Activated naive CD8-positive, alpha-beta T cell treated with anti-CD3 and anti-CD28 coated beads for 36 hours (primary cell): ENCODE measurements around the gene CPT2. TPM values are rescaled to one million over a fixed set of nuclear protein-coding genes. Genes with fewer than 3 reads are reported as not detected.

ENCODE experiments used
- DNase-seq: peaks from one replicate; pipeline ENCODE4 v3.0.0; 2021
- H3K27ac Mint-ChIP-seq: one replicate; pipeline ENCODE4 v1.8.0; 2022; ENCODE audit warnings: mild to moderate bottlenecking, moderate library complexity, mixed read lengths
- H3K27me3 Mint-ChIP-seq: one replicate; pipeline ENCODE4 v1.8.0; 2022; ENCODE audit warnings: mild to moderate bottlenecking, mixed read lengths
- H3K36me3 Mint-ChIP-seq: one replicate; pipeline ENCODE4 v1.8.0; 2021; ENCODE audit warnings: mild to moderate bottlenecking, mixed read lengths
- H3K4me1 Mint-ChIP-seq: one replicate; pipeline ENCODE4 v1.8.0; 2021; ENCODE audit warnings: mixed read lengths
- H3K4me3 Mint-ChIP-seq: one replicate; pipeline ENCODE4 v1.8.0; 2022; ENCODE audit warnings: mild to moderate bottlenecking, moderate library complexity, mixed read lengths
- H3K9me3 Mint-ChIP-seq: one replicate; pipeline ENCODE4 v1.8.0; 2022; ENCODE audit warnings: mixed read lengths
- total RNA-seq, 2 experiments: library from RNA; stranded (reverse); gene quantifications; one replicate each; pipeline ENCODE4 v1.2.3, GENCODE V29; 2021

Gene CPT2
- total RNA-seq, 2 experiments from 2014 or later = 21.6 to 24.6 TPM

- Mint-ChIP-seq H3K9me3 (no peaks in the 10 kb centered on the region), H3K27me3 (no peaks in the 10 kb centered on the region), H3K36me3 (peaks cover 3% of the 10 kb centered on the region), H3K4me3 (peak within 1 kb of the TSS; percentile 93), H3K4me1 (peaks cover 22% of the 10 kb centered on the region), H3K27ac (peak within 1 kb of the TSS; percentile 95)
- peak; percentile 96 for DNase-seq
These were observed 23.7 kb downstream of the CPT2 start, which contains the start of gene CZIB for GRCh38 chr1:53220171-53220961. Gene CZIB (minus strand): TSS chr1:53220634. CDS start chr1:53220575, 59 bp downstream.

GRCh38 chr1:53220962-53221286 lies 24.3 kb downstream of the CPT2 start:
- H3K27me3 Mint-ChIP-seq = no peaks in the 10 kb centered on the region
- peaks cover 21% of the 10 kb centered on the region for H3K4me1 Mint-ChIP-seq
- peaks cover 3% of the 10 kb centered on the region for H3K36me3 Mint-ChIP-seq
- peak overlapping the region; percentile 95 for H3K27ac Mint-ChIP-seq
- H3K9me3 Mint-ChIP-seq = no peaks in the 10 kb centered on the region
- no peak for DNase-seq
- peak overlapping the region; percentile 93 for H3K4me3 Mint-ChIP-seq

GRCh38 chr1:53237638-53238037 lies 41.0 kb downstream of the CPT2 start:
- Mint-ChIP-seq H3K27ac (peak overlapping the region; percentile 91), H3K4me1 (peaks cover 22% of the 10 kb centered on the region), H3K36me3 (peaks cover 25% of the 10 kb centered on the region), H3K4me3 (peak overlapping the region; percentile 94), H3K27me3 (no peaks in the 10 kb centered on the region), H3K9me3 (no peaks in the 10 kb centered on the region)
- no peak for DNase-seq

GRCh38 chr1:53238197-53239155 lies 41.9 kb downstream of the CPT2 start, which contains the start of gene MAGOH:
Gene MAGOH (minus strand): TSS chr1:53238518. CDS start chr1:53238448, 70 bp downstream.
- H3K4me1 Mint-ChIP-seq = peaks cover 22% of the 10 kb centered on the region
- no peaks in the 10 kb centered on the region for H3K9me3 Mint-ChIP-seq
- H3K36me3 Mint-ChIP-seq = peaks cover 24% of the 10 kb centered on the region
- peak within 1 kb of the TSS; percentile 94 for H3K4me3 Mint-ChIP-seq
- DNase-seq = peak; percentile 94
- H3K27ac Mint-ChIP-seq = peak within 1 kb of the TSS; percentile 91
- no peaks in the 10 kb centered on the region for H3K27me3 Mint-ChIP-seq

- no peaks in the 10 kb centered on the region for H3K9me3 Mint-ChIP-seq
- peaks cover 11% of the 10 kb centered on the region for H3K36me3 Mint-ChIP-seq
- H3K27me3 Mint-ChIP-seq = no peaks in the 10 kb centered on the region
- no peak overlapping the region for H3K4me3 Mint-ChIP-seq
- H3K4me1 Mint-ChIP-seq = peaks cover 12% of the 10 kb centered on the region
- no peak overlapping the region for H3K27ac Mint-ChIP-seq
- no peak for DNase-seq
These were observed 45.2 kb downstream of the CPT2 start for GRCh38 chr1:53241828-53242227.

- Mint-ChIP-seq H3K27me3 (no peaks in the 10 kb centered on the region), H3K4me3 (no peak overlapping the region), H3K9me3 (no peaks in the 10 kb centered on the region), H3K27ac (no peak overlapping the region), H3K4me1 (peaks cover 10% of the 10 kb centered on the region), H3K36me3 (peaks cover 11% of the 10 kb centered on the region)
- no peak for DNase-seq
These were observed 45.8 kb downstream of the CPT2 start for GRCh38 chr1:53242381-53242780.

GRCh38 chr1:53244141-53244540 lies 47.5 kb downstream of the CPT2 start:
- no peaks in the 10 kb centered on the region for H3K9me3 Mint-ChIP-seq
- no peak for DNase-seq
- H3K4me3 Mint-ChIP-seq = no peak overlapping the region
- H3K4me1 Mint-ChIP-seq = peaks cover under 1% of the 10 kb centered on the region
- H3K36me3 Mint-ChIP-seq = peaks cover 5% of the 10 kb centered on the region
- no peaks in the 10 kb centered on the region for H3K27me3 Mint-ChIP-seq
- H3K27ac Mint-ChIP-seq = no peak overlapping the region

GRCh38 chr1:53246261-53247134 lies 49.9 kb downstream of the CPT2 start:
- no peak for DNase-seq
- H3K4me3 Mint-ChIP-seq = no peak overlapping the region
- peaks cover 18% of the 10 kb centered on the region for H3K36me3 Mint-ChIP-seq
- no peaks in the 10 kb centered on the region for H3K4me1 Mint-ChIP-seq
- no peaks in the 10 kb centered on the region for H3K27me3 Mint-ChIP-seq
- H3K27ac Mint-ChIP-seq = no peak overlapping the region
- H3K9me3 Mint-ChIP-seq = no peaks in the 10 kb centered on the region

GRCh38 chr1:53249706-53250105 lies 53.1 kb downstream of the CPT2 start:
- Mint-ChIP-seq H3K4me3 (no peak overlapping the region), H3K27me3 (no peaks in the 10 kb centered on the region), H3K27ac (no peak overlapping the region), H3K4me1 (no peaks in the 10 kb centered on the region), H3K9me3 (no peaks in the 10 kb centered on the region), H3K36me3 (peaks cover 23% of the 10 kb centered on the region)
- no peak for DNase-seq

- peaks cover 23% of the 10 kb centered on the region for H3K36me3 Mint-ChIP-seq
- no peaks in the 10 kb centered on the region for H3K9me3 Mint-ChIP-seq
- no peaks in the 10 kb centered on the region for H3K27me3 Mint-ChIP-seq
- H3K4me1 Mint-ChIP-seq = no peaks in the 10 kb centered on the region
- DNase-seq = no peak
- H3K27ac Mint-ChIP-seq = no peak overlapping the region
- H3K4me3 Mint-ChIP-seq = no peak overlapping the region
These were observed 53.7 kb downstream of the CPT2 start for GRCh38 chr1:53250325-53250724.

GRCh38 chr1:53254011-53254640 lies 57.5 kb downstream of the CPT2 start:
- H3K4me3 Mint-ChIP-seq = no peak overlapping the region
- peaks cover 32% of the 10 kb centered on the region for H3K36me3 Mint-ChIP-seq
- DNase-seq = no peak
- H3K27ac Mint-ChIP-seq = no peak overlapping the region
- no peaks in the 10 kb centered on the region for H3K4me1 Mint-ChIP-seq
- no peaks in the 10 kb centered on the region for H3K9me3 Mint-ChIP-seq
- H3K27me3 Mint-ChIP-seq = no peaks in the 10 kb centered on the region

- Mint-ChIP-seq H3K27me3 (no peaks in the 10 kb centered on the region), H3K27ac (no peak overlapping the region), H3K4me1 (no peaks in the 10 kb centered on the region), H3K4me3 (no peak overlapping the region), H3K9me3 (no peaks in the 10 kb centered on the region), H3K36me3 (peaks cover 34% of the 10 kb centered on the region)
- no peak for DNase-seq
These were observed 58.4 kb downstream of the CPT2 start for GRCh38 chr1:53255031-53255430.

GRCh38 chr1:53256511-53257453 lies 60.2 kb downstream of the CPT2 start:
- H3K27me3 Mint-ChIP-seq = no peaks in the 10 kb centered on the region
- no peaks in the 10 kb centered on the region for H3K4me1 Mint-ChIP-seq
- peaks cover 33% of the 10 kb centered on the region for H3K36me3 Mint-ChIP-seq
- H3K9me3 Mint-ChIP-seq = no peaks in the 10 kb centered on the region
- H3K4me3 Mint-ChIP-seq = no peak overlapping the region
- no peak for DNase-seq
- H3K27ac Mint-ChIP-seq = no peak overlapping the region
